ENCODE data around the gene NRN1L. TPM values are rescaled to one million over a fixed set of nuclear protein-coding genes. Genes with fewer than 3 reads are reported as not detected.

NRN1L gene
- total and polyA plus RNA-seq, 4 donors, result 0.14 to 0.33 (median 0.23) TPM

DNA sequence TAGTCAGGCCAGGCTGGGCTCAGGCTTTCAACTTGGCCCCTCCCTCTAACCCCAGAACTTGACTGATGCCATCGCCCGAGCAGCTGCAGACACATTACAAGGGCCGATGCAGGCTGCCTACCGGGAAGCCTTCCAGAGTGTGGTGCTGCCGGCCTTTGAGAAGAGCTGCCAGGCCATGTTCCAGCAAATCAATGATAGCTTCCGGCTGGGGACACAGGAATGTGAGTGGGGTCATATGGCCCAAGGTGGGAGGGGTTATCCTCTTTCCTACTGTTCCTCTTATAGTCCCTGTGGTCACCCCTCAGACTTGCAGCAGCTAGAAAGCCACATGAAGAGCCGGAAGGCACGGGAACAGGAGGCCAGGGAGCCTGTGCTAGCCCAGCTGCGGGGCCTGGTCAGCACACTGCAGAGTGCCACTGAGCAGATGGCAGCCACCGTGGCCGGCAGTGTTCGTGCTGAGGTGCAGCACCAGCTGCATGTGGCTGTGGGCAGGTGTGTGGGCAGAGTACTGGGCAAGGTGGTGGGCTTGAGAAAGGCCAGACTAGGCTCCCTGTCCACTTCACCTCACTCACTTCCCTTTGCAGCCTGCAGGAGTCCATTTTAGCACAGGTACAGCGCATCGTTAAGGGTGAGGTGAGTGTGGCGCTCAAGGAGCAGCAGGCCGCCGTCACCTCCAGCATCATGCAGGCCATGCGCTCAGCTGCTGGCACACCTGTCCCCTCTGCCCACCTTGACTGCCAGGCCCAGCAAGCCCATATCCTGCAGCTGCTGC, 2.1 kb upstream of the NRN1L start:
- DNase-seq (ENCODE audit: low spot score), result no peak

DNA sequence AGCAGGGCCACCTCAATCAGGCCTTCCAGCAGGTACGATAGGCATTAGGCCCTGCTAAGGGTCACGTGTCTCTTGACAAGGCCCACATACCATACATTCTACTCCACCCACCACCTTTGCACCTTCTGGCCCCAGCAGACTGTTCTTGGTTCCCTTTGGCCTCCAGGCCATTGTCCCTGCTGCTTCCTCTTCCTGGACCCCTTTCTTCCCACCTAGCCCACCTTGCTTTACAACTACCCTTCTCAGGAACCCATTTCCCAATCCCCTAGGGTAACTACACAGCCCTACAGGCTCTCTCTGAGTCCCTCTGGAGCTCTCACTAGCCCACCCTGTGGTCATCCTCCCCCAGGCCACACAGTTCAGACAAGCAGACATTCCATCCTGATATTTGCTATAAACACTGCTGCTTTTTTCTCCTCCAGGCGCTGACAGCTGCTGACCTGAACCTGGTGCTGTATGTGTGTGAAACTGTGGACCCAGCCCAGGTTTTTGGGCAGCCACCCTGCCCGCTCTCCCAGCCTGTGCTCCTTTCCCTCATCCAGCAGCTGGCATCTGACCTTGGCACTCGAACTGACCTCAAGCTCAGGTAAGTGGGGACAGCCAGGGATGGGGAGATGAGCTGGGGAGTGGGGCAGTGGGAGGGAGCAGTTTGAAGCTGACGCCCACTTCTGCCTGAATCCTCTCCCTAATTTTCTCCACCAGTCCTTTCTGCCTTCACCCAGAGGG, 1.4 kb upstream of the NRN1L start:
- H3K9ac ChIP-seq (ENCODE audit: low read depth in 1 of 2, low read length in 2 of 2), result no peak overlapping the region
- WGBS, result 74% methylated on average over 6 of the region's 6 CpGs
- H3K4me3 ChIP-seq (ENCODE audit: low read depth in 1 of 3, low read length in 3 of 3), result no peak overlapping the region
- no peak for TF ChIP-seq HNF4A (conservative IDR thresholded peaks at IDR 0.05)
- TF ChIP-seq YY1 (IDR thresholded peaks at IDR 0.05), result no peak
- TF ChIP-seq JUND (IDR thresholded peaks at IDR 0.05), result no peak
- no peak for TF ChIP-seq REST (IDR thresholded peaks at IDR 0.05)
- TF ChIP-seq ZBTB33 (IDR thresholded peaks at IDR 0.05), result no peak
- TF ChIP-seq SP1 (IDR thresholded peaks at IDR 0.05), result no peak
- no peak for TF ChIP-seq GABPA (IDR thresholded peaks at IDR 0.05 in 1 of 2, conservative IDR thresholded peaks at IDR 0.05 in 1 of 2)
- TF ChIP-seq HNF4G (IDR thresholded peaks at IDR 0.05), result no peak
- no peak for TF ChIP-seq MAX (IDR thresholded peaks at IDR 0.05)
- no peak for TF ChIP-seq RAD21 (IDR thresholded peaks at IDR 0.05)
- no peak for TF ChIP-seq FOXA1 (IDR thresholded peaks at IDR 0.05)
- no peak for TF ChIP-seq RXRA (IDR thresholded peaks at IDR 0.05)
- no peak for TF ChIP-seq NR2F2 (IDR thresholded peaks at IDR 0.05)
- TF ChIP-seq FOXA2 (IDR thresholded peaks at IDR 0.05), result no peak
- no peak for TF ChIP-seq EGR1 (IDR thresholded peaks at IDR 0.05; ENCODE audit: low read depth in 2 of 2)
- no peak for TF ChIP-seq TAF1 (conservative IDR thresholded peaks at IDR 0.05)
- TF ChIP-seq ATF3 (IDR thresholded peaks at IDR 0.05), result no peak
- TF ChIP-seq CTCF (IDR thresholded peaks at IDR 0.05; ENCODE audit: low read depth, low read length, missing input control), result no peak
- no peak for DNase-seq (ENCODE audit: low spot score)
- no peak overlapping the region for H3K27ac ChIP-seq (ENCODE audit: low read depth in 1 of 2, low read length in 2 of 2)
- H3K27me3 ChIP-seq (ENCODE audit: control insufficient read depth in 4 of 4, insufficient read depth in 4 of 4, low read length in 3 of 4), result no peaks in the 10 kb centered on the region
- no peaks in the 10 kb centered on the region for H3K9me3 ChIP-seq (ENCODE audit: control insufficient read depth in 4 of 4, low read length in 3 of 4)
- H3K36me3 ChIP-seq (ENCODE audit: control insufficient read depth in 4 of 4, insufficient read depth in 3 of 4, low read depth in 1 of 4, low read length in 3 of 4), result peaks cover 29 to 57% (median 37%) of the 10 kb centered on the region in 4 donors
- H3K4me1 ChIP-seq (ENCODE audit: control insufficient read depth in 4 of 4, insufficient read depth in 4 of 4, low read length in 3 of 4), result peaks cover 0 to 21% (median 9%) of the 10 kb centered on the region in 4 donors

More for the DNA sequence above, 2.1 kb upstream of the NRN1L start:
- 68% methylated on average over 18 of the region's 18 CpGs for WGBS
- Histone ChIP-seq H3K27me3 (ENCODE audit: control insufficient read depth in 4 of 4, insufficient read depth in 4 of 4, low read length in 3 of 4) (no peaks in the 10 kb centered on the region), H3K9me3 (ENCODE audit: control insufficient read depth in 4 of 4, low read length in 3 of 4) (no peaks in the 10 kb centered on the region), H3K27ac (ENCODE audit: low read depth in 1 of 2, low read length in 2 of 2) (no peak overlapping the region), H3K4me1 (ENCODE audit: control insufficient read depth in 4 of 4, insufficient read depth in 4 of 4, low read length in 3 of 4) (peaks cover 0 to 21% (median 9%) of the 10 kb centered on the region in 4 donors), H3K9ac (ENCODE audit: low read depth in 1 of 2, low read length in 2 of 2) (no peak overlapping the region), H3K4me3 (ENCODE audit: low read depth in 1 of 3, low read length in 3 of 3) (no peak overlapping the region), H3K36me3 (ENCODE audit: control insufficient read depth in 4 of 4, insufficient read depth in 3 of 4, low read depth in 1 of 4, low read length in 3 of 4) (peaks cover 29 to 65% (median 44%) of the 10 kb centered on the region in 4 donors)
- TF ChIP-seq CTCF (IDR thresholded peaks at IDR 0.05; ENCODE audit: low read depth, low read length, missing input control), result peak; percentile 2
- TF ChIP-seq RXRA (IDR thresholded peaks at IDR 0.05), result no peak
